Activated CD8-positive, alpha-beta memory T cell treated with anti-CD3 and anti-CD28 coated beads, Interleukin-2, amount 50 U/mL, for 24 hours (primary cell): ENCODE results near the gene PTPRK.
"Not testable (repeated sequence)": the region's sequence is repeated elsewhere in the genome, so short reads cannot be mapped to it uniquely, and the experiment has no call there.

Experiments
- DNase-seq: peaks from one replicate; pipeline ENCODE4 v3.0.0-alpha.2; 2020; ENCODE audit errors: extremely low read depth

The PTPRK gene

DNA sequence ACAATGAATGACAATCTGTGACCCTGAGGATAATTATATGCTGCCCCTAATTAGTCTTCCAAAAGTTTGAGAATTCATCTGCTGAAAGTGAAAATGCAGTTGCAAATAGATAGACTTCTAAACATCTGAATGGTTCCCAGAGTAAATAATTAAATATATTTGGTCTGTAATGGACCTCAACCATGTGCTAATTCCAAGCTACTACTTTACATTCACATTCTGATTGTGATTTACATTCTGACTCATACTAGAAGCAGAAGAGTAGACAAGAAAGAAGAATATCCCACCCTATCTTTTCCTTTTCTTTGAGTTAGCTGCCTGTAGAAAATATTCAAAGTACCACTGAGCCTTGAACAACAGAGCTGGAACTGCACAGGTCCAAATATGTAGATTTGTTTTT lies 80.8 kb downstream of the PTPRK start:
- DNase-seq = no peak

DNA sequence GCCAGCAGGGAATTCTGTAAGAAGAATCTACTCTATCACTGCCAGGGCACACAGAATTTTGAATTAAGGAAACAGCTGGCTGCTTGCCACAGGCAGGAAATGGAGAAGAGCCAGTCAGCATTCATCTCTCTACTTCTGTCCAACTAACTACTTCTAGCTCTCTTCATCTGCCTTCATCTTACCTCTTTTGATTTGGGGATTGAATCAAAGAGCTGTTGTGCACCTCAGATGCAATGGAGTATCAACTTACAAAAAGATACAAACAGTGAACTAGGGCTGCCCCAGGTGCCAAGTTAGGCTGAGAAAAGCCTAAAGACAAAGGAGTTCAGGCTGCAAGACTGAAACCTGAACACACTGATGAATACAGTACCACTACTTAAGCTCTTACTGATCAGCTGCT lies 82.0 kb downstream of the PTPRK start:
- DNase-seq = no peak

DNA sequence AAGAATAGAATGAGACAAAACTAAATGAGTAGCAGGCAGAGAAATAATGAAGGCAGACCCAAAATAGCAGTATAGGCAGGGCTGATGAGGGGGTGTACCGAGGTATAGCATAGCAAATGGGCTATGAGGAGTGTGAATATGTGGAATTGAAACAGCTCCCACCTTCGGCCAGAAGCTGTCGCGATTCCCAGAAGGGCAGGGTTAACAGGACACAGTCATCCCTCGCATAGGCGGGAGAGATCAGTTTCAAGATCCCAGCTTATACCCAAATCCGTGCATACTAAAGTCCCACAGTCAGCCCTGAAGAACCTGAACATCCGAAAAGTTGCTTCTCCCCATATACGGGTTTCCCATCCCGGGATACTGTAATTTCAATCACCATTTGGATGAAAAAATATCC lies 82.7 kb downstream of the PTPRK start:
- DNase-seq = no peak

DNA sequence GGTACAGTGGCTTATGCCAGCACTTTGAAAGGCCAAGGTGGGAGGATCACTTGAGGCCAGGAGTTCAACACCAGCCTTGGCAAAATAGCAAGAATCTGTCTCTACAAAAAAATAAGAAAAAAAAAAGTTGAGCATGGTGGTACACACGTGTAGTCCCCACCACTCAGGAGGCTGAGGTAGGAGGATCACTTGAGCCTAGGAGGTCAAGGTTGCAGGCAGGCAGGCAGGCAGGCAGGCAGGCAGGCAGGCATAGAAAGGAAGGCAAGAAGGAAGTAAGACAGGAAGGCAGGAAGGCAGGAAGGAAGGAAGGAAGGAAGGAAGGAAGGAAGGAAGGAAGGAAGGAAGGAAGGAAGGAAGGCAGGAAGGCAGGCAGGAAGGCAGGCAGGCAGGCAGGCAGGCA lies 85.6 kb downstream of the PTPRK start:
- DNase-seq = not testable (repeated sequence)

DNA sequence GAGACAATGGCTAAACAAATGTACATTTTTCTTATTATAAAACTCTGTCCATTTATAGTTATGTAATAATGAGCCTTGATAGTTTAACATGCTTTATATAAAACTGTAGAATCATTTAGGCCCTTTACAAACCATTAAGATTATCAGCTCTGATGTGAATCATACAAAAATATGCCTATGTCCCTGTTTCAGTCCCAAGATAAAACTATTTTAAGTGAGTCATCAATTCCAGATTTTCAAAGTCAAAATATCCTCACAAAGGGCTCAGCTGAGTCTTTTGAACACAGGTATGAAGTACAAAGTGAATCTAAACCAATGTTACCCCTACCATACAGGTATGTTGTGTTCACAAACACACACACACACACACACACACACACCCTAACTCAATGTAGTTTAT lies 88.0 kb downstream of the PTPRK start:
- no peak for DNase-seq

DNA sequence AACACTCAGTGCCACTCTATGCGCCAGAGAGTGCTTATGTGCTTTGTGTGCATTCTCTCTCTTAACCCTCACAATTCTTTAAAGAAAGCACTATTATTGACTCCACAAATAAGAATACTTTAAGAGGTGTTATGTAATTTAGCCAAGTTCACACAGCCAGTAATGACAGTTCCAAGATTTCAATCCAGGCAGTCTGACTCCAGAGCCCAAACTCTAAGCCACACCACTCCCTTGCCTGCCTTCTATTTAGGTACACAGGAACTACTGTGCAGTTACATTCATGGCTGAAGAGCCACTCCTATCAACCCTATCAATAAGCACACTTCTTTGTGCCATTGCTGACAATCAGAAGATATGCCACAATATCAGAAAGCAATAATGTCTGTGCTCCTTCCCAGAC lies 93.3 kb downstream of the PTPRK start:
- no peak for DNase-seq

DNA sequence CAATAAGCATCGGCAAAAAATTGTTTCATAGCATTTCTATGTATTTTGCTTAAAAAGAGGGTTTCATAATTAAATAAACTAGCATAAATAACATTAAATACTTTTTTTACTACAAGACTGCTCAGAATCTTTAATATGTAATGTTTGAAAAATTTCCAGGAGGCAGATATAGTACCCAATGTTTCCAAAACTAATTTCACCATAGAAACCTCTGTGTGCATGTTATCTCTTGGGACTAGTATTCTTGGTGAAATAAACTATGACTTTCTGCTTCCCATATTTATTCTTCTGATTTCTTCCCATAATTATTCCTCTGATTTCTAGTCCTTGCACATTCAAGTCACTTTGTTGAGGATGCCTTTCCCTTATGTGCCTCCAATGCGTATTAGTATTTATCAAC lies 94.5 kb downstream of the PTPRK start:
- DNase-seq = no peak

DNA sequence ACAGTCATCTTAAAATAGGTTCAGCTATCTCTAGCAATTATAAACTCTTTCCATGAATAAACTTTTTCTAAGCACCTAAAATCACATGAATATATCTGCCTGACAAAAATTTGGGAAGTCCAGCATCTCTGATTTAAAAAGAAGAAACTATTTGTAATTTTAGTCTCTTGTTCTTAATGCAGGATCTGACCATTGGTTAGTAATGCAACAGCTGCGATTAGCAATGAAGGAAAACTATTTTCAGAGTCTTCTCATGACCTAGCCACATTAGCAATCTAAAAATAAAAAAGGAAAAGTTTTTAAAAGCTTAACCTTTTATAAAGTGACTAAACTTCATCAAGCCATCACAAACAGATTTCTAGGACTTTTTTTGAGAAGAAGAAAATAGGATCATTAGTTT lies 97.5 kb downstream of the PTPRK start:
- no peak for DNase-seq

DNA sequence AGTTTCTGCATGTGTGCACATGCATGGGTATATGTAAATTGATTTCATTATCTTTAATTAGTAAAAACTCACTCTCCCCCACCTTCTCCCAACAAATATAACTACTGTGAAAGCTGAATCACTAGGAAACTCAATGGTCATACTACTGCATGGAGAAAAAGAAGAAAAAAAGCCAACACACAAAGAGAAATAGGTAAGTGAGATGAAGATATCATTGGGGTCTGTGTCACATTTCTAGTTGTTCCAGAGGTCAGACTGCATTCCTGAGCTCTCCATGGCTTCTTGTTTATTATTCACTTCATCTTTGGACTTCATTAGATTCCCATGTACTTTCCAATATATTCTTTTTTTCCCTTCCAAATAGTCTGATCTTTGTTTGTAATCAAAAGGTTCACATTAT lies 98.2 kb downstream of the PTPRK start:
- DNase-seq = no peak

DNA sequence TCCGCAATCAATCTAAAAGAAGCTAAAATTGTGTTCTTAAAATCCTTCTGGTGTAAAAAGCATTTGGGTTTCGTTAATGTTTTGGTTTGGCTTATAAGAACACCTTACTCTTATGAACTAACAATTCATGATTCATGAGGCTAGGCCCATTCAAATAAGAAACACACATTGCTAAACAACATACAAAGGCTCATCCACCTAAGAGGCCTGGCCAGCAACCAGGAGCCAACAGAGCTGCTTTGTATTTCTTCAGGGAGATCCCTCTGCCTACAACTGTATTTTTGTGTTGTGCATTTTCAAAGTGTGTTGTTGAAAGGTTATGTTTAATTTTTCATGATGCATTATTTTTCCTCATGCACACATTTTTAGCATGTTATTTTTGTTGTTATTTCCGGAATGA lies 98.6 kb downstream of the PTPRK start:
- DNase-seq = no peak

DNA sequence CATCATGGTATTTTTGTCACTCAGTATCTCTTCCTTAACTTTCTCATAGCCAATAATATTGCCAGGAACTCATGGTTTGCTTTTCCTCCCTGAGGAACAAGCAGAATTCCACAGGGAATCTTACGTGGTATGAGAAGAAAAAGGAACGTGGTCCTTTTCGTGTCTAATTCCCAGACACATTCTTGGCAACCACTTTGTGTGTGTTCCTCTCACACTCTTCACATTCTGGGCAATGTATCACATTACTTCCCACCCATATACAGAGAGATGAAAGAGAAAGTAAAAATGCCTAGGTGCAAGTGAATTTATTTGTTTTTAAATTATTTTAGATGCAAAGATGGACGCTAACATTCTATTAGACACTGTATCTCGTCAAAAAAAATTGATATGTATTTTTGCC lies 102.7 kb downstream of the PTPRK start:
- no peak for DNase-seq

DNA sequence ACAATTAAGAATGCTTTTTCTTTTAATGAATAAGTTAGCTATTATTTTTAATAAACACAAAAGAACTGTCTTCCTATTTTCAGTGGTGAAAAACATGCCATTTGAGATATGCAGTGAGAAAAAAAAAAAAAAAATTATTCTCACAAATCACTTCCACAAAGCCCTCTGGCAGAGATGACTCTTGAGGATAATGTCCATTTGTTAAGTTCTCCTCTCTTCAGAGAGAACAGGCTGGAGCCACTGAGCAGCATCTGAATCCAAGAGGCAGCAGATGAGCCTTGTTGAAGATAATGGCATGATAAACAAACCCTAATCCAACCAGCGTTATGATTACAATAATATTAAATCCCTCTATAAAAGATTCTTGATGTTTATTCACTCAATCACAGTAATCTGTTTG lies 105.0 kb downstream of the PTPRK start:
- DNase-seq = no peak

DNA sequence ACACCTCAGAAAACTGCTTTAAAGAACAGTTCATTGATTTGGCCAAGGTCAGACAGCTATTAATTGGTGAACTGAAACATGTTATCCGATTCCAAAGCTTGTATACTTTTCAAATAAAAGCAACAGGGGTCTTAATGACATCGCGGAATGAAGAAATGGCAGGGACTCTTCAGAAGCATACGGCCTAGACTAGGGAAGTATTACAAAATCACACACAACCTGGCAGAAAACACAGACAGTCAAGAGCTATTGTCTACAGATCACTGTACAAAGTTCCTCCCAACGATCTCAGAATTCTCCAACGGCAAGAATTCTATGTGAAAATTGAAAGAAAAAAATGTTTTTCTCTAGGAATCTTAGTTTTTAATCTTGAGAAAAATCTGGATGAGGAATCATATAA lies 105.5 kb downstream of the PTPRK start:
- no peak for DNase-seq

DNA sequence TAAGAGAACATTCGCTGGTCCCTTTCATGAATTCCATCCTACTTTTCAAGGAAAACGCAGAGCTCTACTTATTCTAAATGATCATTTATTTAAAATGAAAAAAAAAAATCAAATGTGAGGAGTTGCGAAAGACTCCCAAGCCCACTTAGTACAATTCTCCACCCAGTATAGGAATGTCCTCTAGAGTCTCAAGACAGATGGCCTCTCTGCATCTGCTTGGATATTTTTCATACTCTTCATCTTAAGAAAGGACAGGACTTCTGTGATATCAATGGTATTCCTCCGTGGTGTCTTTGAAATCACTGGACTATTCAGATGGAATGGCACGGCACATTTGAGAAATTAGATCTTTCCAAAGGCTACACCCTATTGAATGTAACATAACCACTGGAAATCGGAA lies 107.1 kb downstream of the PTPRK start:
- DNase-seq = no peak

DNA sequence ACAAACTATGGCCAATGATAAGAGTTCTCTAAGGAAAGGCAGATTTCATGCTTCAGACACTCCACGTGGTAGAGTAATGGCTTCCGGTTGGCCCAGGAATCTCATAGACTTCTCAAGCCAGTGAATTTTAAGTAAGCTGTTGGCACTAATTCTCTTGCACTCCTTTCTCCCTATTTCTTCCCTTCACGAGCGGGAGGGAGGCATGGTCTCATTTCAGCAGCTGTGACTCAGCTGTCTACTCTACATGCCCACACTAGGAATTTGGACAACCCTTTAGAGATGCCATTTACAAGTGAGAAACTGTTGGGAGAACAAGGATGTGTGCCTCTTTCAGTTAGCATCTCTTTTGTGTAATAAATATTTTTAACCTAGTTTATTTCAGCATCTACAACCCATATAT lies 107.7 kb downstream of the PTPRK start:
- no peak for DNase-seq

DNA sequence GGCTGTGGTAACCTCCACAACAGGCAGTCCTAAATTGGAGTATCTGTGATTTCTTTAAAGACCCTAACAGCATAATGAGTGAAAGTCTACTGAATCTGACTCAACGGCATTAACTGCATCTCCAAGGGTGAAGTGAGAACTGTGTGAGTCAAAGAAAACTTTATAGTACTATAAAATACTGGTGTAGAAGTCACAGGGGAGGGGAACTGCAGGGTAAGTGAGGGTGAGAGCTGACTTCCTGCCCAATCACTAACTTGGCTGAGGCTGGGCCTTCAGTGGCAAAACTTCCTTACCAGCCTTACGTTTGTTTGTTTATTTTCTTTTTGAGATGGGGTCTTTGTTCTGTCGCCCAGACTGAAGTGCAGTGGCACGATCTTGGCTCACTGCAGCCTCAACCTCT lies 109.8 kb downstream of the PTPRK start:
- no peak for DNase-seq

DNA sequence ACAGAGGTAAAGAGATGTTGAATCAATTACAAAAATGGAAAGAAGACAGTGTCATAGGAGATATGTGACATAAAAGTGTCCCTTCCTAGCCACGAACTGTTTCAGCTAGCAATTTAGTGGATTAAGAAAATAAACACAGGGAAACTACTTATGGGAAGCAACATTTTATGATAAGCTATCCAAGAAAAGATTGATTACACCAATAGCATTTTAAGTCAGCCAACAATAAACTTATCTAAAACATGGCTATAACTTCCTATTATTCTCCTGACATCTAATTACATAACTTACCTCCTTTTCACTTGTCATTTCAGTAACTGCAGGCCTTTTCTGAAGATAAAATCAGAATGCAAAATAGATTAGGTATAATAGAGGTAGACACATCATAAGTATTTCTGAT lies 111.4 kb downstream of the PTPRK start:
- DNase-seq = no peak

DNA sequence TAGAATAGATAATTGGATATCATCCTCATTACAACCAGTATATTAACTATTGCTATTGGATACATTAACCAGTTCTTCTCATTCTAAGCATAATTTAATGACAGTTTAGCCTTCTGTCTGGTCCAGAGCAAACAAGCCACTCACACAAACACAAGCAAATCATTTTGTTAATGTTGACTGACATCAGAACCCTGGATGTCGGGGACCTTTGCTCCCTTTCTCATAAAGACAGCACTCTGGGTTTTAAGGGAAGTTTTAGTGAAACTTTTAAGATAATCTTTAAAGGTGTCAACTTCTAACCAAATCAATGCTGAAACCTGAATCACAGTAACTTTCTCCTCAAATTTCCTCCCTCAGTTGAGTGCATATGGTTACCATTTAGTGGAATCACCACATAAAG lies 113.9 kb downstream of the PTPRK start:
- no peak for DNase-seq

DNA sequence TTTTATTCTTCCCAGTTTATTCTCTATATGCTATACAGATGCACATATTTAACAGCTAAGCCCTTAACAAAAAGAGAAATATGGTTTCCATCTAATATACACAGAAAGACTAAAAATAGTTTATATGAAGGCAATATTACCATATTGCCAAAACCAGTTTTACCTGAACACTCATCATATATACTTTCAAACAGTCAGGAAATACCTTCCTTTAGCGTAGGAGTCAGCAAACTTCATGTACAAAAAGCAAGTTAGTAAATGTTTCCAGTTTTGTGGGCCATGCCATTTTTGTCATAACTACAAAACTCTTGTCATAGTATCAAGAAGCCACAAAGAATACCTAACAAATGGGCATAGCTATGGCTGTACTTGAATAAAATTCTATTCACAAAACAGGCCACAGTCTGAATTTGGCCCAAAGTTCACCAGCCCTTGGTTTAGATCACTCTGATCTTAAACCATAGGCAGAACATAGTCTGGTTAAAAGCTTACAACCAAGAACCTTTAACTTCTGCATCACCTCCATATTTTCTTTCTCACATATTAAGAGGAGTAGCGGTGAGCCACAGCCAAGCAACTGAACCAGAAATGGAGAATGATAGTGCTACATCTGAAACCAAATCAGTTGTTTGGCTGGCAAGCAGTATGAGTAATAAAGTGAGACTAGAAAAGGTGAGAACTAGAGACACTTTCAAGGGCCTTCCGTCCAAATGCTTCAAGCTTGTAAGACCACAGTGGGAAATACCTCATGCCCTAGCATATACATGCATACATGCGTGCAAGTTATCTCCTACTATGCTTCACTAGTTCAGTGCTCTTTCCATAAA lies 116.6 kb downstream of the PTPRK start:
- no peak for DNase-seq

DNA sequence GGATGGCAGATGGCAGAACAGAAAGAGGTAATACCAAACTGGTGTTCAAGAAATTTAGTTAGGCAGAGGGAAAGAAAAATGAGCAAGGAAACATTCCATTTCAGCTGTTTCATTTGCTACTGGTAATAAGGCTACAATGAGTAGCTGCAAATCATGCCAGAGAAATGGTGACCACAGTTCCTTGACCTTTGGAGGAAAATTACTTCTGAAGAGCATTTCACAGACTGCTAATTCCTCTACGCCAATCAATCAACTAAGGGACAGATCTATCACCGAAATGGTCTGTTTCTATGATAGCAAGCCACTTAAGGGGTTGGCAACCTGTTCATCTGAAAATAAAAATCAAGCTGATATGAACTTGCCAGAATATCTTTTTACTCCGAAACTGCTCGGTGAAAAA lies 119.5 kb downstream of the PTPRK start:
- no peak for DNase-seq

DNA sequence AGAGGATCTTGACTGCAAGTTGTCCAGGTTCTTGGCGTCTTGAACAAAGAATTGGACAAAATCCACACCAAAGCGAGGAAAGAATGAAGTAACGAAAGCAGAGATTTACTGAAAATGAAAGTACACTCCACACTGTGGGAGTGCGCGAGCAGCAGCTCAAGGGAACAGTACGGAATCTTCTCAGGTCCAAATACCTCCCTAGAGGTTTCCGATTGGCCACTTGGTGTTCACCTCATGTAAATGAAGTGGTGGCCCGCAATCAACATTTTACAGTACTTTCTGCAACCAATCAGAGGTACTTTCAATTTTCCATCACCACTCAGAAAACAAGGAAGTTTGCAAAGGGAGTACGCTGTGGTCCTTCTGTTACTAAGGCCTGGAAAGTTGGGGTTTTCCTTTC lies 122.4 kb downstream of the PTPRK start:
- DNase-seq = no peak

DNA sequence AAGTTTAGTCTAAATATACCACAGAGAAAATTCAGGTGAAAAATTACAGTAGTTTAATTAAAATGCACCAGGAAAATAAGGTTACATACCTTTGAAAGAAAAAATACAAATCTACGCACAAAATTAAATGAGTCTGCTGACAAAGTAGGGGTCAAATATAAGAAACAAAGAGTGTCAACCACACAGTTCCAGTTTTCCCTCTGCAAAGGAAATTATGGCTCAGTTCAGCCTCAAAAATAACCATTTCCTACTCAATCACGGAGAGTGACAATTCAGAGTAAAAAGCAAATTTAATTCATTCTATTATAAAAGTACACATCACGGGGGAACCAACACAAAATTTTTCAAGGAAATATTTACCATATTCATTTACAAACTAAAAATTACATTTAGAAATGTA lies 124.8 kb downstream of the PTPRK start:
- DNase-seq = no peak

DNA sequence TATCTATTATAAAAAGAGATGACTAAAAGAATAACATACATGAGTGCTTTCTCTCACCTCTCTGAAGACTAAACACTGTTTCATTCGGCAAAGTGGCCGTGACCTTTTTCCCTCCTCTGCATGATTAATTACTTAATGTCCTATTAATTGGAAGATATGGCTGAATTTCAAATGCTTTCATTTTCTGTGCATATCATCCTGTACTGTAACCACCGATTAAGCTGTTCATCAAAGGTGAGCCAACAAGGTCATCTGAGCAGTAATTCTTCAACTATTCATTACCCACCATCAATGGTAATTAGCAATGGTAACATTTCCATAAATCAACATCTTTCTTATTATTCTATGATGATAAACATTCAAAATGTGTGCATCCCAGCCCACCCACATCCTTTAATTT lies 125.2 kb downstream of the PTPRK start:
- DNase-seq = no peak

DNA sequence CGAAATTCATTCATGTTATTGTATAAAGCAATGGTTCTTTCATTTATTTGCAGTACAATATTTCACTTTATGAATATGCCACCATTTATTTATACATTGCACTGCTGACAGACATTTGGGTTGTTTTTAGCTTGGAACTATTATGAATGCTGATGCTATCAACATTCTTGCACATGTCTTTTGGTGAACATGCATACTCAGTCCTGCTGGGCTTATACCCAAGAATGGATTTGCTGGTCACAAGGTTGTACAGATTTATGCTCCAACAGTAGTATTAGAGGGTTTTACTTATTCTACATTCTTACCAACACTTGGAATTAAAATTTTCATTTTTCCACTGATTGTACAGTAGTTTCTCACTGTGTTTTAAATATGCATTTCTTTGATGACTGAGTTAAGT lies 126.2 kb downstream of the PTPRK start:
- no peak for DNase-seq
